HG03103 (cell line): ENCODE data around the gene PLPPR3.

Experiments used
- ATAC-seq: cut with Tn5 transposase; IDR thresholded peaks from one replicate; pipeline ENCODE4 v1.9.1; 2021; ENCODE audit warnings: low read depth; ENCODE audit not compliant: unreplicated experiment

The PLPPR3 gene

GRCh38 chr19:810883-811489 lies 10.8 kb downstream of the PLPPR3 start:
- no peak for ATAC-seq

GRCh38 chr19:810077-810855 lies 11.5 kb downstream of the PLPPR3 start:
- no peak for ATAC-seq

- no peak for ATAC-seq
Measured at GRCh38 chr19:808423-808775, 13.4 kb downstream of the PLPPR3 start.

GRCh38 chr19:807627-808422 lies 13.9 kb downstream of the PLPPR3 start:
- ATAC-seq: no peak

- ATAC-seq: no peak
Measured at GRCh38 chr19:806815-807421, 14.8 kb downstream of the PLPPR3 start.

- no peak for ATAC-seq
Measured at GRCh38 chr19:805600-806550, 15.9 kb downstream of the PLPPR3 start.

- no peak for ATAC-seq
Measured at GRCh38 chr19:805166-805551, 16.6 kb downstream of the PLPPR3 start.

- ATAC-seq: no peak
Measured at GRCh38 chr19:804419-805165, 17.2 kb downstream of the PLPPR3 start.

GRCh38 chr19:803686-804418 lies 17.9 kb downstream of the PLPPR3 start:
- no peak for ATAC-seq

GRCh38 chr19:803099-803561 lies 18.6 kb downstream of the PLPPR3 start:
- ATAC-seq: no peak

GRCh38 chr19:802498-803098 lies 19.2 kb downstream of the PLPPR3 start:
- ATAC-seq: no peak

GRCh38 chr19:801861-802497 lies 19.8 kb downstream of the PLPPR3 start:
- ATAC-seq: no peak

GRCh38 chr19:801030-801860 lies 20.5 kb downstream of the PLPPR3 start:
- no peak for ATAC-seq

- no peak for ATAC-seq
Measured at GRCh38 chr19:800360-801029, 21.3 kb downstream of the PLPPR3 start.

- ATAC-seq: no peak
Measured at GRCh38 chr19:799076-799881, 22.5 kb downstream of the PLPPR3 start.
